HG03558 (cell line): ENCODE measurements around the gene GRAMD2A.

Source experiments
- ATAC-seq: cut with Tn5 transposase; IDR thresholded peaks from one replicate; pipeline ENCODE4 v1.9.1; 2021; ENCODE audit warnings: moderate number of reproducible peaks; ENCODE audit not compliant: unreplicated experiment; ENCODE audit errors: extremely low read depth

The GRAMD2A gene

DNA sequence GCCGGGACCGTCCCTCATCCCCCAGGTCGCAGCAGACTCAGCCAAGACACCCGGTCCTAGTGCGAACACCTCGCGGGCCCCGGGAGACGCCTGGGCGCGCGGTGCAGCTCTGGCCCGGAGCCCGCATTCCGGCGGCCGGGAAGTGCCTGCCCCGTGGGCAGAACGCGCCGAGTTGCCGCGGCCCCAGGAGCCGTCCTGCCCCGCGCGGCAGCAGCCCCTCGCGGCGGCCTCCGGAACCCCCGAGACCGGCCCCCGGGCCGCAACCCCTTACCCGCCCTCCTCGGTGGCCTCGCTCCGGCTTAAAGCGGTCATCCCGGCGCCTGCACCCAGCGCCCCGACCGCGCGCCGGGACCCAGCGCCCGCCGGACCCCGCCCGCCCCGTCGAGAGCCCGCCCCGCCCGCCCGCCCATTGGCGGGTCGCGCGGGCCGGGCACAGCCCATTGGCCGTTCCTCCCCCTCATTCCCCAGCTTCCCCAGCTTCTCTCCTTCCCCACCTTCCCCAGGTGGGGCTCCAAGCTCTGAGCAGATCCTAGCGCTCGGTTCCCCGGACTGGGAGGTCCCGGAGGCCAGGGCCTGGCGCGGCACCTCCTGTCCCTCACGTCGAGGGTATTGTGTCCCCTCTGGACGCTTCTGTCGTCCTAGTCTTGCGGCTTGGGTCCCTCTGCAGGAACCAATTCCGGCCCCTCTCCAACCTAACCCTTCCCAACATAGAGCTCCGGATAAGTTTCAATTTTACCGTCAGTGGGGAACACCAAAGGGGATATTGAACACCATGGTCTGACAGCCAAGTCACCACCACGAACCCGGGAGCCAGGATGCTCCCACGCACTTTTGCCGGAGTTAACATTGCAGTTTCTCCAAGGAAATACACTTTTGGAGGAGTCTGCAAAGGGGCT is at the start of gene GRAMD2A:
TSS of gene GRAMD2A (minus strand) at position 328 of the 896 bp plus-strand sequence.
- no peak for ATAC-seq

DNA sequence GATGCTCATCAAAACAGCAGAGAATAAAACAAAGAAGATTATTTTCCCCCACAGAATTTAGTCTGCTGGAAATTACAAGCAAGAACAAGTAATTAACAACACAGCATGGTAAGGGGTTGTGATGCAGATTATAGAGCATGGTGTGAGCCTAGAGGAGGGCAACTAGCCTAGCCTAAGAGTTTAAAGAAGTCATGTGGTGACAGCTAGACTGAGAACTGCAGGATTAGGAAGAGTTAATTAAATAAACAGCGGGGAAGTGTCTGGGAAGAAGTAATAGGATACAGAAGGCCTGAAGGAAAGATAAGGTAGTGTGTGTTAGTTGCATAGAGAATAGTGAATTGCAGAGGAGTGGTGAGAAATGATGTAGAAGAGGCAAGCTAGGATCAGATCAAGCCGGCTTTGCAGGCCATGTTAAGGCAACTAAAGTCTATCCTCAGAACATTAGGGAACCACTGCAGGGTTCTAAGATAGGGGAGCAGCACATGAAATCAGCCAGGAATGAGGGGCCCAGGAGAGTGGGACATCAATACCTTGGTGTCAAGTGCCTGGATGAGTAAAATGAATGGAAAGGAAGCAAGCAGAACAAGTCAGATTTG is 45.3 kb upstream of the GRAMD2A start:
- no peak for ATAC-seq

DNA sequence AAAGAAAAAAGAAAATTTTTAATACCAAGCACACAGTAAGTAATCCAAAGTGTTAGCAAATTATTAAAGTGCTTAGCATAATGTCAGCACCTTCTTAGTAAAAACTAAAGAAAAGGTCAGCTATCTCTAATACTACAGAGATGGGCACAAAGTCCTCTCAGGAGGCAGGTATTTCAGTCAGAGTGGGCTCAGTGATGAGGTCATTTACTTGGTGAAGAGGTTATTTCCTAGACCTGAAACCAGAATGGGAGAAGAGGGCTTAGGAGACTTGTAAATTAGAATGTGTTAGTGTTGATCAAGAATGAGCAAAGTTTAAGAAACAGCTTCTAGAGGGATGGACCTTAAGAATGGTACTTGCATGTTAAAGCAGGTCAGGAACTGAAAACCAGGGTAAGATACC is 42.1 kb upstream of the GRAMD2A start:
- ATAC-seq, result no peak

DNA sequence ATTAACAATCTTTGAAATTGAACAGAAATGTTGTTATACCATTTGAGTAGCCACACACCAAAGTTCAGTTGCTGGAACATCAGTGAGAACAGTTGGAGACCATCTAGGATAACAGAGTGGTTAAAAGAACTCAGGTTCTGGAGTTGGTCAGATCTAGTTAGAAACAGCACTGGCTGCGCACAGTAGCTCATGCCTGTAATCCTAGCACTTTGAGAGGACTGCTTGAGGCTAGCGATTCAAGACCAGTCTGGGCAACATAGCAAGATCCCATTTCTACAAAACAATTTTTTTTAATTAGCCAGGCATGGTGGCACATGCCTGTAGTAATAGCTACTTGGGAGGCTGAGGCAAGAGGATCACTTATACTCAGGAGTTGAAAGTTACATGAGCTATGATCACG is 41.0 kb upstream of the GRAMD2A start:
- ATAC-seq, result no peak

DNA sequence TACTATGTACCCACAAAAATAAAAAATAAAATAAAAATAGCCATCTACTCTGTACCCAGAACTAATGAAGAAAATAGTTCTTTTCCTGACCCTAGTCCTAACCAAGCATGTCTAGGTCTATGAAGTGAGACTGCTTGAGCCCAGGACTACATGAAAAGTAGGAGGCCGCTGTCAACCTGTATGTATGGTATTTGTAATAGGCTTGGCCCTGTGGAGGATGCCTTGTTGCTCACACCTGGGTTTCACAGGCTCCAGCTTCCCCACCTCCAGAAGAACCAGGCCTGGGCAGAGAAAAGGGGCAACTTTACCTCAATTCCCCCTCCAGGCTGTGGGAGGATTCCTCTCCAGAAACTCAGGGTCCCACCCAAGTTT is 40.3 kb upstream of the GRAMD2A start:
- no peak for ATAC-seq

DNA sequence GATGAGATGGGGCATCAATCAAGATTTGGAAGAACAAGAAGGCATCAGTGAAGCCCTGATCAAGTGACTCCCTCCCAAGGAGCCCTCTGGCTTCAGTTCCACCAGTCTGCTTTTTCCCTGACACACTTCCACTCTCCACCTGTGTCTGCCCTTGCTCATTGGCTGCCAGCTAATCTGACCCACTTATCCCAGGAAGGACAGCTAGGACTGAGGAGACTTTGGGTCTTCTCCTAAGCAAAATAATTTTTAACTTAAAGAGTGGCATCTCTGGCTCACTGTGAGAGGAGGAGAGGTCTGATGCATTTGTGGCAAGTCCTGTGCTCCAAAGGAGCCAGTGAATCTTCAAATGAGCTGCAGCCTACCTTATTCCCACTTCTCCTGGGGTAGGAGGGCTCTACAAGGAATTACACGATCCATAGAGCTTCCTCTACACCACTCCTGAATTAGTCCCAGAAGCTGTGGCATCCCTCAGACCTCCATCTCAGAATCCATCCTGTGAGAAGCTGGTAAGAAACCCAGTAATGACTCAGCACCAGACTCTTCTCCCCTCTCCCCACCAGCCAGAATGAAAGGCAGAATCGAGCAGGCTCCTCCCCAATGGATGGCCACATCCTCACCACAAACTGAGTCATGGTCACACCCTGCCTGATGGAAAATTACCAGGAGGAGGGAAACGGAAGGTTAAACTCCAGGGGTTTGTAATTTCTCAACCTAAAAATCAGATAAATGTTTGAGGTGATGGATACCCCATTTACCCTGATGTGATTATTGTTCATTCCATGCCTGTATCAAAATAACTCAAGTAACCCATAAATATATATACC is 39.7 kb upstream of the GRAMD2A start:
- ATAC-seq, result peak; percentile 45

DNA sequence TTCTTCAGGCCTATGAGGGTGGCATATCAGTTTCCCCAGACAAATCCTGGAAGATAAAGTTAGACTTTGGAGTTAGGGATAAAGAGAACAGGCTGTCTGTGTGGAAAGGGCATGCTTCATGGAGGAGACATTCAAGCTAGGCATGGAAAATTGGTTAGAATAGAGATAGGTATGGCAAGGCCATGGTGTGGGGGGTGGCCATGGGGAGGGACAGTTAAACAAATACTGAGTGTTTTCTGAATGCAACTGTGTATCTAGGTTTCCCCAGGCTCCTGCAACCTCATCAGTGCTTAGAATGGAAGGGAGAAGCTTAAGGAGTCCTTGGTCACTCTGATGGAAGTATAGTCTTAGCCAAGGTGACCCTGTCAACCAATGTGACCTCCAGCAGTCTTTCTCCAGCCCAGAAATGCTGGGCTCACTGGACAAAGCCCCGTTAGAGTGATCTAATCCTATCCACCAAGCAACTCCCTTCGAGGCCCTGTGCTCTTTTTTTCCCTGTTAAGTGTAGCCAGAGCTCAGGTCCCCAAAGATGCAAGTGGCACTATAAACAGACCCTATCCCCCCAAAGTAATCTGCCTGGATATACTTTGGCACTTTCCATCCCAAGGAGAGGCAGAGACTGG is 38.9 kb upstream of the GRAMD2A start:
- no peak for ATAC-seq

DNA sequence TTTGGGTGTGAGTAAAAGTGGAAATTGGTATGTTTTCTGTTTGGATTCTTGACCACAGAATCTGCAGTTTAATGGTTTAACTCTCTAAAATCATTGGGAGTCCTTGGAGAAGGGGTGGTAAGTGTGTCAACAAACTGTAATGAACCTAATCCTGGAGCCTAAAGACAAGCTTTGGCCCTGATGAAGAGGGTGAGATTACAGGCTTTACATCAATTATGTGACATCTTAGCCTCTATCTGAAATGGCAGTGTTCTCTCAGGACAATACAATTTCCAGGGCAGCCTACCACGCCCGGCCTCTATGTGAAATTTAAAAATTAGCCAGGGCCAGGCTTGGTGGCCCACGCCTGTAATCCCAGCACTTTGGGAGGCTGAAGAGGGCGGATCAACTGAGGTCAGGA is 37.7 kb upstream of the GRAMD2A start:
- ATAC-seq, result no peak

DNA sequence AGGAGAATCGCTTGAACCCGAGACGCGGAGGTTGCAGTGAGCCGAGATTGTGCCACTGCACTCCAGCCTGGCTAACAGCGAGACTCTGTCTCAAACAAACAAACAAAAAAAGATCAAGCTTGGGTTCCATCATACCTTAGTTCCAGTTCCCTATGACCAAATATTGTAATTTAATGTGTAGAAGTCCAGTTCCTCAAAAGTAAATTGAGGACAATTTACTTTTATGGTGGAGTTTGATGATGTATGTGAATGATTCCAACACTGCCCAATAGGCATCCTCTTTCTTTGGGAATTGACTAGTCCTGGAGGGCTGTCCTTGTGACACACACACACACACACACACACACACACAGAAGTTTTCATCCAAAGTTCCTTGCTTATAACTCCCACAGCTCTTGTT is 36.2 kb upstream of the GRAMD2A start:
- ATAC-seq, result no peak

DNA sequence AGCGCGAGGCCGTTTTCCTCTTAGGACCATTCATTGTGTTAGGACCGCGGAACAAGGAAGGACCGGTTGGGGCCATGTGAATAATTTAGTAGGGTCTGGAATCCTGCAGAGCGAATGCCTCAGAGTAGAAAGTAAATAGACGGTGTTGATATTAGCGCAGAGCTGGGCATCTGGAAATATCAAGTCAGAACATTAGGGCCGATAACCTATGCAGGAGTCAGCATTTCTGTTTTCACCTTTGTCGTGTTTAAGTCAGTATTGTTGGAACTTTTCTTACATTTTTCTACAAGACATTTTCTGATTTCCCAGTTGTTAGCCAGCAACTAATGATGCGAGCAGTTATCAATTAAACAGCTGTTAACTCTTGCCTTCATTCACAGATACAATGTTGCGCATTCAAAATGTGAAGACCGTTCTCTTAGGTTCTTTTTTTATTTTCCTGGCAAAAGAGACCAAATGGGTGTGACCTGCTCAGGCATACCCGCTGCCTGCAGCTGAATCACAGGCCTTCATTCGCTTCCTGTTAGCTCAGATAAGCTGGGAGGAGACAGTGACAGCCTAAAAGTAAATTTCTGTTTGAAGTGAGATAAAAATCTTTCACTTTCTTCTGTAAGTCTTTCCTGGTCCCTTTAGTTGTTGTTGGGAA is 34.4 kb upstream of the GRAMD2A start:
- no peak for ATAC-seq

DNA sequence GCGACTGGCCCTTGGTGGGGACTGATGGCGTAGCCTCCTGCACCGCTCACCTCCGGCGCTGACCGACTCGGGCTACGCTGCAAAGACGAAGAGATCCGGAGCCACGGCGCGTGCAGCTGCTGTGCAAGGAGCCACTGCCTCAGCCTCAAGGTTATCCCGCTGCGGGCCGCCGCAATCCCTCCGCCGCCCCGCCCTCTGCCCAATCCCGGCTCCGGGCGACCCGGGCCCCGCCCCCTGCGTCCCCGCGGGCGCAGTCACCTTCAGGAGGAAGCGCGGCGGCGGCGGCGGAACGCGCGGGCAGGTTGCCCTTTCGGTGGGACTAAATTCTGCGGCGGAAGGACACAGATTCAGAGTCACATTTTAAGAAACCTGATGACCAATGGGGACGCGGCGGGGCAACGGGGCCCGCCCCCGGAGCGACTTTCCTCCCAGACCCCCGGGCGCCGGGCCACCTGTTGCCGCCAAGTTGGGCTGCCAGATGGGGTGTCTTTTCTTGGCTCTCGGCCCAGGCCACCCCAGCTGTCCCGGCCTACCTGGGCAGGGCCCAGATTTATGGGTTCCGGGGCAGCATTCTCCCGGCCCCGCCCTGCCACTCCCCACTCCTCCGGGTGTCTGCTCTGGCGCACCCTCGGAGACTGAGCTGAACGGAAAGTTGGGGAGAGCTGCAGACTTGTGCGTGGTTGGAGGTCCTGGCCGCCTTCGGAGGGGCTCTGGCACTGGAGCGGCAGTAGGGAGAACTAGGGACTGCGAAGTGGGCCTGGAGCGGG is 33.7 kb upstream of the GRAMD2A start, which contains the start of gene PKM:
TSS of gene PKM (minus strand) at position 125 of the 767 bp plus-strand sequence. CDS start 12,093 bp downstream, outside the sequence.
- ATAC-seq, result no peak

DNA sequence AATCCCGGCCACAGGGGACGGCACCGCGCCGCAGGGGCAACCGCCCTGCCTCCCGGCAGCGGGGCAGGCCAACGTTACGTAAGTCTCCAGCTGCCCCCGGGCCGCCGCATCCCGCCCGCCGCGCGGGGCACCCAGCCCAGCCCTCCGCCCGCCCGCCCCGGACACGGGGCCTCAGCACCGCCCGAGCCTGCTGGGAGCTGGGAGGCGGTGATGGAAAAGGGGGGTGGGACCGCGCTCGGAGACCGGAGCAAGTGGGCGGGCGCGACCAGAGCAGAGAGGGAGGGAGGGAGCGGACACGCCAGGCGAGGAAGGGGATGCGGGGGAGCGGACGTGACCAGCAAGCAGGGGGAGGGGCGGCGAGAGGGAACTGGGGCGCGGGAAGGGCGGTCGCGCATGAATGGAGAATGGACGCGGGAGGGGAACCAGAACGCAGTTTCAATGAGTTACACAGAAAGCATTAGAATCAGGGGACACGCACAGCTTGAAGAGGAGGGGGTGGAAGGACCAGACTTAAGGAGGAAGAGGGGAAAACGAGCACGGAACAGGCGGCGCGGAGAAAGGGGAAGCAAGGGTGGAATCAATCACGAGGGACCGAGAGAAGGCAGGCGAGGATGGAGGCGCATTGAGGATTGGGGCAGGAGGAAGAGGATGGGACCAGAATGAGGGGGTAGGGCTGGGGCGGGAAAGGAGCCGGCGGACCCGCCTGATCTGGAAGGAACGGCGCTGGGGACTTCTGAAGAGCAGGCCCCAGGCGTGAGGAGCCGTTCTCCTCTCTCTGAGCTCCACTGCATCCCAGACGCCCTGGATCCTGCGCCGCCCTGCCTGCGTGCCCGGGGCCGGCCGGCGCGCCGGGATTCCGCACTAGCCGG is 32.8 kb upstream of the GRAMD2A start:
- ATAC-seq, result no peak

DNA sequence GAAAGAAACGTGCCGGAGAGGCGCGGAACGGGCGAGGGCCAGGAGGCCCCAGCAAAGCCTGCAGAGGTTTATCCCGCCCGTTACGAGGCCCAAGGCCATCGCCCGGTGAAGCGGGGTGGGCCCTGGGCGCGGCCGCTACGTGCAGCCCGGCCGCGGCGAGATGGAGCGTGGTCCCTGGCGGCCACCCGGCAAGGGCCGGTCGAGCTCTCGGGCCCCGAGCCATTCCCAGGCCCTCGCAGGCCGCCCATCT is 32.3 kb upstream of the GRAMD2A start:
- no peak for ATAC-seq

DNA sequence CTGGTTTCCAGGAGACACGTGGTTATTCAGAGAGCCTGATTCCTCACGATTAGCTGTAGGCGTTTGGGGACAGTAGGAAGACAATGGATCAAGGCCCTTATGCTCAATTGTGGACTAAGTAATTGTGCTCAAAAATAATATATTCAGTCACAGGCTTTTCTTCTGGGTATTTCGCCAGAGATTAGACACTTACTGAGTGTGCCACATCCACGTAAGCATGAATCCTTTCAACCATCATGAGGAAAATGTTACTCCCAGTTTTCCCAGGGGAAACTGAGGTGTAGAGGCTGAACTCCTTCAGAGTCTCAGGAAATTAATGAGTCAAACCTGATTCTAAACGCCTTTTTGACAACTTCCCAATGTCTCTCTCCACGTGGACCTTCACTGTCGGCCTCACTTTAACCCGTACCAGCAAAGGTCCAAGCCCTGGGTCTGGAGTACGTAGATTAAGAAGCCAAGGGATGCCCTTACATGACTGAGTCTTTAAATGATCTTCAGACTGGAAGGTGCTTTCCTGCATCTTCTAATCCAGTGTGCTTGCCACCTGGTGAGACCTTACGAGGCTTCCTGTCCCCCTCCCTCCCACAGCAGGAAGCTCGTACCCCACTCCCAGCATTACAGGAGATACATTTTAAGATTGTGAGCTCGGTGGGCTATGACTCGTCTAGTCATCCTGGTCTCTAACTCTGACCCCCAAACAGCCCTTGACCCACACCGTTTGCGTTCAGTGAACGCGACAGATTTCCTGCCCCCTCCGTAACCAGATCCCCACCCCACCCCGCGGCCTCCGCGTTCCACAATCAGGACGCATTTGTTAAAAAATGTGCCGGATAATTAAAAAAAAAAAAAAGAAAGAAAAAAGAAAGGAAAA is 31.7 kb upstream of the GRAMD2A start:
- ATAC-seq, result no peak

DNA sequence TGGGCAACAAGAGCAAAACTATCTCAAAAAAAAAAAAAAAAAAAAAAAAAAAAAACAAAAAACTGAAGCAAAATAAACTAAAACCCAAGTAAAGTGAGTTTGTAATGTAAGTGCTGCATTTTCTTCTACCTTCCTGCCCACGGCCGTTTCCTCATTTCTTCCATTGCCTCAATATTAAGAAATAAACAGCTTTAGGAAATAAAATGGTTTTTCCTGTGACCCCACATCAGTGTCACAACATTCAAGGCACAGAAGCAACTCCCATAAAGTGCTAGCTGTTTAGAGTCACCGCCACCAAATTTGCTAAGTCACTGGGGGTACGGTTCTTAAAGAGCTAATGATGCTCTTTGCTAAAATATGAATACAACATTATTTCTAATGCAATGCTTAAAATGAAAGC is 30.1 kb upstream of the GRAMD2A start:
- ATAC-seq, result no peak

DNA sequence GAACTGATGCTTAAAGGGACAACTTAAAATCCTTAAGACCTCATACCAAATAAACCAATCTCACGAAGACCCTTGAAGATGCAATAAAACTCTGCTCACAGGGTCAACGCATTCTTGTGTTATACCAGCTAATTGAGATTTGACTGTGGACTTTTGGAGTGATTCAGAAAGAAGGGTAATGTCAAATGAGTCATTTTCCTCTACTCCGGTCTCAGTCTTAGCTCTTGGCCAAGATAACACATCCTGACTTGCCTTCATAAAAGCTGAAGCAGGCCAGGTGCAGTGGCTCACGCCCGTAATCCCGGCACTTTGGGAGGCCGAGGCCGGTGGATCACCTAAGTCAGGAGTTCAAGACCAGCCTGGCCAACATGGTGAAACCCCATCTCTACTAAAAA is 29.6 kb upstream of the GRAMD2A start:
- no peak for ATAC-seq

DNA sequence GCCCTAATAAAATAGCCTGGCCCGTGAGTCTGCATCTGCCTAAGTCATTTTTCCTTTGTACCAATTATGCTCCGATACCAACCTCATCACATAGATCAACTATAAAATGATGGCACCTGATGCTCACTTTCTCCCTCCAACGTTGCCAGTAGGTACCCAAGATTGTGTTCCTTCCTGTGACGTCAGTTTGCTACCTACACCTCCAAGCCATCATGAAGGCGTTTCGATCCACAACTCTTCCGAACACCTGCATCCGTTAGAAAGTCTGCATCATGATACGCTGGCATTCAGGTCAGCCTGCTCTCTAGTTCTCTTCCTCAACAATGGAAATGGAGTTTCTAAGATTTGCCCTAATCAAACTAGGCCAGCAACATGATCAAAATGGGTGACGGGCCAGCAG is 25.7 kb upstream of the GRAMD2A start:
- ATAC-seq, result no peak

DNA sequence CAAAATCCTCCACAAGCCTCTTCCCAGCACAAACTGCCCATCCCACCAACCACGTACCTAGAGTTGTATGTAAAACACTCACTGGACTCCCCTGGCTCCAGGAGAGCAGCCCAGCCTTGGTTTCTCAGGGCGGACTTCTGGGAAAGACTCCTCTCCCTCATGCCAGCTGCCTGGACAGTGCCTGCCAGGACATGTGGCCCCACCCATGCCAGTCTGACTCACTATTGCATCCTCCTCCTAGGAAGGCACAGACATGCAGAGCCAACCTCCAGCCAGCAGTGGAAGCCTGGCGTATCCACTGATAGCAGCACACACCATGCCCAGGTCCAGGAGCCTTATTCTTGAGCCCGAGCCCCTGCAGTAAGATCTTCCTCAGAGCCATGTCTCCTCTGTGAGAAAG is 24.8 kb upstream of the GRAMD2A start:
- no peak for ATAC-seq
